Mesangial cell (primary cell): ENCODE measurements around the gene PRDX6. TPM values are rescaled to one million over a fixed set of nuclear protein-coding genes. Genes with fewer than 3 reads are reported as not detected.

Experiments used
- total RNA-seq: library from RNA; depleted of rRNA; stranded (reverse); fragments of >200 nt; gene quantifications from 2 replicates; pipeline ENCODE4 v1.2.3, GENCODE V29; 2015

The PRDX6 gene
- total RNA-seq, result 157 and 190 TPM in 2 replicates

GRCh38 chr1:173477286-173478093, at the start of gene PRDX6:
TSS of gene PRDX6 (plus strand) at chr1:173477335. CDS start at chr1:173477398, 63 bp downstream.

Other genes with a start within 250 kb of the PRDX6 start
- gene SLC9C2, start 125.7 kb downstream of the PRDX6 start, total RNA-seq, result not detected in 2 replicates
- not detected in 2 replicates for gene TEX50, start 158.0 kb downstream of the PRDX6 start, total RNA-seq
- gene ANKRD45, start 192.5 kb downstream of the PRDX6 start, total RNA-seq, result 0.76 TPM in 1 of 2 replicates, not detected in the other
- 9.6 and 18.3 TPM in 2 replicates for gene KLHL20, start 237.6 kb downstream of the PRDX6 start, total RNA-seq